Activated CD8-positive, alpha-beta T cell treated with anti-CD3 and anti-CD28 coated beads for 36 hours (primary cell): ENCODE data around the gene MEX3A. TPM values are rescaled to one million over a fixed set of nuclear protein-coding genes. Genes with fewer than 3 reads are reported as not detected.
A peak's percentile ranks its signal among the peaks of the same experiment; 100 is the strongest.

ENCODE experiments used
- ATAC-seq: fragments of 200-7000 bp; cut with Tn5 transposase; one replicate; pipeline ENCODE4 v1.10.0; 2021; ENCODE audit warnings: mild to moderate bottlenecking, moderate library complexity
- CTCF ChIA-PET: fragments of 350-600 bp; sonication (Branson Sonifier 250); formaldehyde crosslinking; loops from one replicate; lab custom pipeline; 2021; ENCODE audit warnings: antibody characterized with exemption; lab: Charles Lee
- POLR2A ChIA-PET: fragments of 350-600 bp; sonication (Branson Sonifier 250); formaldehyde crosslinking; loops from one replicate; lab custom pipeline; 2021; ENCODE audit warnings: antibody characterized with exemption; lab: Charles Lee
- DNase-seq: peaks from one replicate; pipeline ENCODE4 v3.0.0-alpha.2; 2020
- H3K27ac Mint-ChIP-seq: one replicate; pipeline ENCODE4 v1.8.0; 2021; ENCODE audit warnings: mild to moderate bottlenecking, mixed read lengths
- H3K27me3 Mint-ChIP-seq: one replicate; pipeline ENCODE4 v1.8.0; 2021; ENCODE audit warnings: mixed read lengths
- H3K36me3 Mint-ChIP-seq: one replicate; pipeline ENCODE4 v1.8.0; 2021; ENCODE audit warnings: low read depth, mixed read lengths
- H3K4me1 Mint-ChIP-seq: one replicate; pipeline ENCODE4 v1.8.0; 2021; ENCODE audit warnings: low read depth, mixed read lengths
- H3K4me3 Mint-ChIP-seq: one replicate; pipeline ENCODE4 v1.8.0; 2021; ENCODE audit warnings: mild to moderate bottlenecking, moderate library complexity, mixed read lengths
- H3K9me3 Mint-ChIP-seq: one replicate; pipeline ENCODE4 v1.8.0; 2021; ENCODE audit warnings: mixed read lengths
- CTCF ChIP-seq: fragments of 200-600 bp; IDR thresholded peaks from one replicate; pipeline ENCODE4 v1.8.0; 2022; ENCODE audit warnings: antibody characterized with exemption, mild to moderate bottlenecking
- intact Hi-C: fragments of 100-400 bp; cut with micrococcal nuclease; formaldehyde crosslinking; loops from one replicate; pipeline ENCODE4 v1.10.0; 2022
- total RNA-seq, 2 experiments: library from RNA; stranded (reverse); gene quantifications; one replicate each; pipeline ENCODE4 v1.2.3, GENCODE V29; 2021

The MEX3A gene
- total RNA-seq, 2 experiments from 2014 or later = 0.45 to 0.83 TPM

GRCh38 chr1:156101880-156102279, 19.6 kb upstream of the MEX3A start:
- no peak overlapping the region for H3K4me3 Mint-ChIP-seq
- H3K9me3 Mint-ChIP-seq = no peaks in the 10 kb centered on the region
- H3K27ac Mint-ChIP-seq = no peak overlapping the region
- no peaks in the 10 kb centered on the region for H3K36me3 Mint-ChIP-seq
- DNase-seq (no peak), ATAC-seq (no peak)
- CTCF ChIA-PET = interaction anchor here (1.0 to 22.5 kb wide), 3 partner anchors 11 to 30 kb away, joined by 3 to 772 read pairs (median 5); no protein-coding TSS in a partner anchor
- no peak for TF ChIP-seq CTCF
- POLR2A ChIA-PET = interaction anchor here (1.2 to 3.6 kb wide), 6 partner anchors 12 to 122 kb away, joined by 3 to 24 read pairs (median 5); partner anchors contain the start of gene LMNA
- peaks cover 9% of the 10 kb centered on the region for H3K27me3 Mint-ChIP-seq
- intact Hi-C loops = no loop called here
- H3K4me1 Mint-ChIP-seq = peaks cover 70% of the 10 kb centered on the region

- ChIA-PET CTCF (interaction anchor here (1.0 to 22.5 kb wide), 4 partner anchors 9 to 32 kb away, joined by 3 to 772 read pairs (median 6); partner anchors contain the start of gene LMNA), POLR2A (interaction anchor here (7.5 to 8.0 kb wide), 2 partner anchors 16 to 28 kb away, joined by 94 to 151 read pairs; partner anchors contain the start of gene LMNA)
- H3K9me3 Mint-ChIP-seq = no peaks in the 10 kb centered on the region
- no peak for TF ChIP-seq CTCF
- peaks cover 72% of the 10 kb centered on the region for H3K4me1 Mint-ChIP-seq
- ATAC-seq = no peak
- intact Hi-C loops = no loop called here
- peak overlapping the region; percentile 11 for H3K27ac Mint-ChIP-seq
- H3K36me3 Mint-ChIP-seq = no peaks in the 10 kb centered on the region
- H3K27me3 Mint-ChIP-seq = peaks cover 11% of the 10 kb centered on the region
- no peak for DNase-seq
- H3K4me3 Mint-ChIP-seq = no peak overlapping the region
Measured at GRCh38 chr1:156100205-156100995, 18.1 kb upstream of the MEX3A start.

- Mint-ChIP-seq H3K4me1 (peaks cover 61% of the 10 kb centered on the region), H3K9me3 (no peaks in the 10 kb centered on the region), H3K27me3 (peaks cover 11% of the 10 kb centered on the region), H3K36me3 (no peaks in the 10 kb centered on the region), H3K4me3 (no peak overlapping the region), H3K27ac (no peak overlapping the region)
- ChIA-PET CTCF (interaction anchor here (1.3 to 22.5 kb wide), 6 partner anchors 7 to 33 kb away, joined by 4 to 772 read pairs (median 6); partner anchors contain the start of gene LMNA), POLR2A (interaction anchor here (1.5 to 8.0 kb wide), 3 partner anchors 17 to 133 kb away, joined by 3 to 151 read pairs (median 94); partner anchors contain the start of gene LMNA)
- intact Hi-C loops = loop anchor here (10.0 kb wide), 1 partner anchor 126 kb away; no protein-coding TSS in a partner anchor
- DNase-seq (no peak), ATAC-seq (no peak)
- TF ChIP-seq CTCF = no peak
Measured at GRCh38 chr1:156099282-156099681, 17.0 kb upstream of the MEX3A start.

GRCh38 chr1:156098784-156099183, 16.5 kb upstream of the MEX3A start:
- ChIA-PET POLR2A (interaction anchor here (0.6 to 8.0 kb wide), 4 partner anchors 17 to 357 kb away, joined by 3 to 151 read pairs (median 50); partner anchors contain the start of gene LMNA), CTCF (interaction anchor here (1.3 to 22.5 kb wide), 8 partner anchors 7 to 126 kb away, joined by 4 to 772 read pairs (median 14); partner anchors contain the start of gene LMNA)
- no peak for TF ChIP-seq CTCF
- H3K4me3 Mint-ChIP-seq = no peak overlapping the region
- no peaks in the 10 kb centered on the region for H3K36me3 Mint-ChIP-seq
- DNase-seq (no peak), ATAC-seq (no peak)
- intact Hi-C loops = loop anchor here (10.0 kb wide), 1 partner anchor 126 kb away; no protein-coding TSS in a partner anchor
- H3K9me3 Mint-ChIP-seq = no peaks in the 10 kb centered on the region
- H3K27ac Mint-ChIP-seq = peak overlapping the region; percentile 93
- peaks cover 56% of the 10 kb centered on the region for H3K4me1 Mint-ChIP-seq
- peaks cover 13% of the 10 kb centered on the region for H3K27me3 Mint-ChIP-seq
